ENCODE data around the gene CDK5.
A peak's percentile ranks its signal among the peaks of the same experiment; 100 is the strongest.

The CDK5 gene

DNA sequence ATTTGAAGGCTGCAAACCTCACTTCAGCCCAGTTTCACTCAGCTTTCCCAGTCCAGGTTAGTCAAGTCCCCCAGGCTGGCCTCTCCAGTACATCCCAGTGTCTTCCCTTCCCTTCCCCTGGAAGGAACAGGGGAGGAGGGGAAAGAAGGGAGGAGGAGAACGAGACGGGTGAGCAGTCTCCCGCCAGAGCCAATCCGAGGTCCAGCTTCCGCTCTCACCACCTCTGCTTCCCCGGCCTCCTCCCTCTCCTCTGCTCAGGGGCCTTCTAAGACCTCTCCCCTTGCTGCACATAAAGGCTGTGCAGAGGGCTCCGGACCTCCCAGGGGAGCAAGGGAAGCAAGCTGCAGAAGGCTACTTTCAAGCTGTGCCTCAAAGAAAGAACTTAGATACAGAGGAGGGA is 37.5 kb downstream of the CDK5 start:
- no peak for DNase-seq (ENCODE audit: low read depth)
- TF ChIP-seq, protein P1, sequence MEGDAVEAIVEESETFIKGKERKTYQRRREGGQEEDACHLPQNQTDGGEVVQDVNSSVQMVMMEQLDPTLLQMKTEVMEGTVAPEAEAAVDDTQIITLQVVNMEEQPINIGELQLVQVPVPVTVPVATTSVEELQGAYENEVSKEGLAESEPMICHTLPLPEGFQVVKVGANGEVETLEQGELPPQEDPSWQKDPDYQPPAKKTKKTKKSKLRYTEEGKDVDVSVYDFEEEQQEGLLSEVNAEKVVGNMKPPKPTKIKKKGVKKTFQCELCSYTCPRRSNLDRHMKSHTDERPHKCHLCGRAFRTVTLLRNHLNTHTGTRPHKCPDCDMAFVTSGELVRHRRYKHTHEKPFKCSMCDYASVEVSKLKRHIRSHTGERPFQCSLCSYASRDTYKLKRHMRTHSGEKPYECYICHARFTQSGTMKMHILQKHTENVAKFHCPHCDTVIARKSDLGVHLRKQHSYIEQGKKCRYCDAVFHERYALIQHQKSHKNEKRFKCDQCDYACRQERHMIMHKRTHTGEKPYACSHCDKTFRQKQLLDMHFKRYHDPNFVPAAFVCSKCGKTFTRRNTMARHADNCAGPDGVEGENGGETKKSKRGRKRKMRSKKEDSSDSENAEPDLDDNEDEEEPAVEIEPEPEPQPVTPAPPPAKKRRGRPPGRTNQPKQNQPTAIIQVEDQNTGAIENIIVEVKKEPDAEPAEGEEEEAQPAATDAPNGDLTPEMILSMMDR (conservative IDR thresholded peaks at IDR 0.05; ENCODE audit: low read depth, low read length): no peak

DNA sequence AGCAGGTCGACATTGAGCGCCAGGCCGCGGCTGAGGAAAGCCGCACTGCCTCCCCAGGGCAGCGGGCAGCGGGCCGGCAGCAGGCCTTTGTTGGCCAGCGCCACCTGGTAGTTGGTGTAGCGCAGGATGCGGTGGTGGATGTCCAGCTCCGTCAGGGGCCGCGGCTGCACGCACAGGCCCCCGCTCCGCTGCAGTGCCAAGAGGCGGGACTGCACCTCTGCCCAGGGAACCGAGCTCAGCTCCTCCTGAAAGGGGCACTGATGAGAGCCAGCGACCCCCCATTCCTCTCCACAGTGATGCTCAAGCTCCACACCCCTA is 38.6 kb downstream of the CDK5 start:
- DNase-seq (ENCODE audit: low read depth): no peak
- no peak overlapping the region for H3K4me3 ChIP-seq (ENCODE audit: low read length)
- TF ChIP-seq, protein P1 (conservative IDR thresholded peaks at IDR 0.05; ENCODE audit: low read depth, low read length): no peak

More for the DNA sequence above, 37.5 kb downstream of the CDK5 start:
- no peak overlapping the region for H3K4me3 ChIP-seq (ENCODE audit: low read length)

DNA sequence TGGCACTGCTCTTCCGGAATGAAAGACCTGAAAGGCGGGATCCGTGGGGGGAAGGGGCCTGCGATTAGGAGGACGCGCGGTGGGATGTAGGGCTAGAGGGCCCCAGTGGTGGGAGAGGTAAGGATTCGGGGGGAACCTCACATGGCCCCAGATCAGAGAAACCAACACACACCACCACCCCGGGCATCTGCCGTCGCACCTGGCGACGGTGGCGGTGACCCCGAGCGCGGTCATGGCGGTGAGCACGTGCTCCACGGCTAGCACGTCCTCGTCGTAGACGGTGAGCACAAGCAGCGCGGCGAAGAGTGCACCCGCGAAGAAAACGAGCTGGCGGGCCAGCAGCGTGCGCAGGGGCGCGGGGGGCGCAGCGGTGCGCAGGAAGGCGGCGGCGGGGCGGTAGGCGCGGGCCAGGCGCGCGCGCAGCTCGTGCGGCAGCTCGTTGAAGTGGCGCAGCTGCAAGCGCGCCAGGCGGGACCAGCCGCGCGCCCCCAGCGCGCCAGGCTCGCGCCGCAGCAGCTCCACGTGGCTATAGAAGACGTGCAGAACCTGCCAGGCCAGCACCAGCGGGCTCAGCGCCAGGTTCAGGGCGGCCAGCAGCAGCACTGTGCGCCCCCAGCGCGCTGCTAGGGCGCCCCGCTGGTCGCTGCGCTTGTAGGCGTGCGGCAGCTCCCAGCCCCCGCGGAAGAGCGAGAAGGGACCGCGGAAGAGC is 39.1 kb downstream of the CDK5 start:
- H3K4me3 ChIP-seq (ENCODE audit: low read length): peak overlapping the region; percentile 29
- TF ChIP-seq, protein P1 (conservative IDR thresholded peaks at IDR 0.05; ENCODE audit: low read depth, low read length): no peak
- DNase-seq (ENCODE audit: low read depth): no peak

DNA sequence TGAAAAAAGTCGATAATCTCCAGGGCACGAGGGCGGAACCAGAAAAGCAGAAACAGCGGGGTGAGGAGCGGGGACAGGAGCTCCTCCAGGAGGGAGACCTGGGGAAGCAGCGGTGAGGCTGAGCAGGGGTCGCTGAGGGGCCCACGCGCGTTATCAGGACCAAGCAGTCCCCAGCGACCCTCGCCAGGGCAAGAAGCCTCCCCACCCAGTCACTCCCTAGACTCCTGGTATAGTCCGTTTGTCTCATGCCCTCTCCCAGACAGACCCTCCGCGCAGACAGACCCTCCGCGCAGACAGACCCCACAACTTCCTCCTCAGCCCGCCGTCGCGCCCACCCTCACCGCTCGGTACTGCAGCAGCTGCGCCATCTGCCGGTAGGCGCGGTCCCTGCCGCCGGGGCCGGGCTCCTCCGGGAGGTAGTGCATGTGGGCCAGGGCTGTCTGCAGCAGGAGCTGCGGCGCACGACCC is 39.7 kb downstream of the CDK5 start:
- peak overlapping the region; percentile 29 for H3K4me3 ChIP-seq (ENCODE audit: low read length)
- no peak for DNase-seq (ENCODE audit: low read depth)
- TF ChIP-seq, protein P1 (conservative IDR thresholded peaks at IDR 0.05; ENCODE audit: low read depth, low read length): peak; percentile 94

DNA sequence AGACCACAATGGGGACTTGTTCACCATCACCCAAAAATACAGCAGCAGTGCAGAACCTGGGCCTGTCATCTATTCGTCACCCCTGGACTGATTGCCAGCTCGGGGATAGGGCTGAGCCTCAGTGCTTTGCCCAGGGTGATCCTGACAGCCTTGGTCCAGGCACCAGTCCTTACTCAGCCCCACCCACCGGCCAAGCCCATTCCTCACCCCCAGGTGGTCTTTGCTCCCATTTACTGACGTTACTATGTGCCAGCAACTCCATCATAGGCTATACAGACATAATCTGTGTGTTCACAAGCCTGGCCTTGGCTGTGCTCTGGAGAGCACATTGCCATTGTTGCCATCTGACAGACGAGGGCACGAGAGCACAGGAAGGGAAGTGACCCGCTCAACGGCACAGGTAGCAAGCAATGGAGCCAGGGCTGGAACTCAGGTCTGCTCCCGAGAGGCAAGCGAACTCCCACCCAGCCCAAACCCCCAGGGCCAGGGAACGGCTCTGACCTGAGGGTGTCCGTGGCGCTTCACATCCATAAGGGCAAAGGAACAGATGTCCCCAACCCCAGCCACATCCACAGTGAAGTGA is 40.2 kb downstream of the CDK5 start:
- no peak overlapping the region for H3K4me3 ChIP-seq (ENCODE audit: low read length)
- TF ChIP-seq, protein P1 (conservative IDR thresholded peaks at IDR 0.05; ENCODE audit: low read depth, low read length): no peak
- no peak for DNase-seq (ENCODE audit: low read depth)

DNA sequence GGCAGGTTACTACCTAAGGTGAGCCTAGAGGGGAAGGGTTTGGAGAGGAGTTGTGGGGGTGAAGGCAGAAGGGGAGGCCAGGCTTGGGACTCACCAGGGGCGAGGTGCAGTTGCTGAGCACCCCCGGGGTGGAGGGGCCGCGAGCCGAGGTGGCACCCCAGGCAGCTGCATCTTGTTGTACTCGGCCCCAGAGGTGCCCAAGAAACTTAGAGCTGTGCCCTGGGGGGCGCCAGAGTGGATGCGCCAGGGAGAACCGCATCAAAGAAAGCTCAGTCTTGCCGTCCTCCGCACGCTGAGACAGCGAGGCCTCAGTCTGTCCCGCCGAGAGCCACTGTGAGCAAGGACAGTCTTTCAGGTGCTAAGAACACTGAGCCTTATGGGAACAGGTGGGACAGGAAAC is 40.8 kb downstream of the CDK5 start:
- DNase-seq (ENCODE audit: low read depth): no peak
- TF ChIP-seq, protein P1 (conservative IDR thresholded peaks at IDR 0.05; ENCODE audit: low read depth, low read length): no peak
- H3K4me3 ChIP-seq (ENCODE audit: low read length): no peak overlapping the region

DNA sequence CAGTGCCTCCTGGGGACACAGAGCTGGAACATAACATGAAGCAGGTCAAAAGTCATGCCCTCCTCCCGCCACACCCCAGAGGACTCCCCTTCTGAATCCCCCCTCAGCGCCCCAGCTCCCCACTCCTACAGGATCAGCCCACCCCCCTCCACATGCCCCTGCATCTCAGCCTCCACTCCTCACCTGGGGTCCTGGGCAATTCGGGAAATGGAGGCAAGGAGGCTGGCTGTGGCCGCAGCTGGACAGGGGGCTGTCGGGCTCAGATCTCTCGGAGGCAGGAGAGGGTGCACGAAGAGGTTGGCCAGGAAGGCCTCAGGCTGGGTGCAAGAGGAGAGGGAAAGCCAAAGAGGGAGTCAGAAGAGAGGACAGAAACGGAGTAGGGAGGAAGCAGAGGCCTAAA is 41.2 kb downstream of the CDK5 start:
- TF ChIP-seq, protein P1 (conservative IDR thresholded peaks at IDR 0.05; ENCODE audit: low read depth, low read length): no peak
- DNase-seq (ENCODE audit: low read depth): no peak
- H3K4me3 ChIP-seq (ENCODE audit: low read length): no peak overlapping the region

Measured in retinal pigment epithelial cell (primary cell).